ENCODE measurements around the gene SPAG17. TPM values are rescaled to one million over a fixed set of nuclear protein-coding genes. Genes with fewer than 3 reads are reported as not detected.

The SPAG17 gene
- polyA plus RNA-seq, 1 donor (not counting 4 experiments of a cell fraction or from before 2014, with no cell fraction given), result 0.52 TPM

- H3K4me2 ChIP-seq (ENCODE audit: control insufficient read depth, extremely low read depth, insufficient read depth, low read depth, low read length), result no peak overlapping the region
- TF ChIP-seq EZH2 (IDR thresholded peaks at IDR 0.05; ENCODE audit: low read length) (no peak), CTCF (optimal IDR thresholded peaks at IDR 0.05 in 1 of 3, IDR thresholded peaks at IDR 0.05 in 1 of 3, conservative IDR thresholded peaks at IDR 0.05 in 1 of 3; ENCODE audit: extremely low read depth in 1 of 3, insufficient read depth in 2 of 3, low read length in 3 of 3) (no peak)
- no peaks in the 10 kb centered on the region for H3K9me3 ChIP-seq (ENCODE audit: control insufficient read depth, low read depth, low read length)
- no peak overlapping the region for H3K27ac ChIP-seq (ENCODE audit: control insufficient read depth, insufficient read depth, low read length)
- DNase-seq (ENCODE audit: low read depth, low spot score) (no peak), FAIRE-seq (no peak)
- H3K4me1 ChIP-seq (ENCODE audit: control insufficient read depth, extremely low read depth, insufficient read depth, low read length), result peaks cover 10% of the 10 kb centered on the region
- dilution Hi-C loops (cut with MboI; ENCODE audit: extremely low pct_ligation_motif_present, low sequenced_read_pairs), result no loop called here
- H3K27me3 ChIP-seq (ENCODE audit: control insufficient read depth, extremely low read depth, insufficient read depth, low read length), result no peaks in the 10 kb centered on the region
- no peak overlapping the region for H3K4me3 ChIP-seq (ENCODE audit: control insufficient read depth in 2 of 3, extremely low read depth in 1 of 3, insufficient read depth in 2 of 3, low read depth in 1 of 3, low read length in 3 of 3)
- no peaks in the 10 kb centered on the region for H3K79me2 ChIP-seq (ENCODE audit: control insufficient read depth, insufficient read depth, low read length)
- no peaks in the 10 kb centered on the region for H4K20me1 ChIP-seq (ENCODE audit: control insufficient read depth, extremely low read depth, insufficient read depth, low read length)
- no peaks in the 10 kb centered on the region for H3K36me3 ChIP-seq (ENCODE audit: control insufficient read depth in 2 of 2, extremely low read depth in 1 of 2, insufficient read depth in 2 of 2, low read length in 2 of 2)
- H3K9me1 ChIP-seq (ENCODE audit: control insufficient read depth, extremely low read depth, insufficient read depth, low read length), result no peaks in the 10 kb centered on the region
- no peak overlapping the region for H2AFZ ChIP-seq (ENCODE audit: control insufficient read depth, low read length)
- no peak overlapping the region for H3K9ac ChIP-seq (ENCODE audit: control insufficient read depth, extremely low read depth, insufficient read depth, low read length)
Observed at GRCh38 chr1:118149799-118150198, 35.2 kb downstream of the SPAG17 start.

GRCh38 chr1:118148034-118148433 lies 37.0 kb downstream of the SPAG17 start:
- Histone ChIP-seq H3K4me1 (ENCODE audit: control insufficient read depth, extremely low read depth, insufficient read depth, low read length) (peaks cover 19% of the 10 kb centered on the region), H3K9me1 (ENCODE audit: control insufficient read depth, extremely low read depth, insufficient read depth, low read length) (no peaks in the 10 kb centered on the region), H4K20me1 (ENCODE audit: control insufficient read depth, extremely low read depth, insufficient read depth, low read length) (no peaks in the 10 kb centered on the region), H2AFZ (ENCODE audit: control insufficient read depth, low read length) (no peak overlapping the region), H3K9ac (ENCODE audit: control insufficient read depth, extremely low read depth, insufficient read depth, low read length) (no peak overlapping the region), H3K9me3 (ENCODE audit: control insufficient read depth, low read depth, low read length) (no peaks in the 10 kb centered on the region), H3K36me3 (ENCODE audit: control insufficient read depth in 2 of 2, extremely low read depth in 1 of 2, insufficient read depth in 2 of 2, low read length in 2 of 2) (no peaks in the 10 kb centered on the region), H3K4me2 (ENCODE audit: control insufficient read depth, extremely low read depth, insufficient read depth, low read depth, low read length) (peak overlapping the region; percentile 34), H3K79me2 (ENCODE audit: control insufficient read depth, insufficient read depth, low read length) (no peaks in the 10 kb centered on the region), H3K27ac (ENCODE audit: control insufficient read depth, insufficient read depth, low read length) (no peak overlapping the region), H3K4me3 (ENCODE audit: control insufficient read depth in 2 of 3, extremely low read depth in 1 of 3, insufficient read depth in 2 of 3, low read depth in 1 of 3, low read length in 3 of 3) (no peak overlapping the region), H3K27me3 (ENCODE audit: control insufficient read depth, extremely low read depth, insufficient read depth, low read length) (no peaks in the 10 kb centered on the region)
- TF ChIP-seq EZH2 (IDR thresholded peaks at IDR 0.05; ENCODE audit: low read length) (no peak), CTCF (optimal IDR thresholded peaks at IDR 0.05 in 1 of 3, IDR thresholded peaks at IDR 0.05 in 1 of 3, conservative IDR thresholded peaks at IDR 0.05 in 1 of 3; ENCODE audit: extremely low read depth in 1 of 3, insufficient read depth in 2 of 3, low read length in 3 of 3) (no peak)
- FAIRE-seq (no peak), DNase-seq (ENCODE audit: low read depth, low spot score) (no peak)
- dilution Hi-C loops (cut with MboI; ENCODE audit: extremely low pct_ligation_motif_present, low sequenced_read_pairs), result no loop called here
